ENCODE measurements around the gene C1orf50. TPM values are rescaled to one million over a fixed set of nuclear protein-coding genes. Genes with fewer than 3 reads are reported as not detected.
A peak's percentile ranks its signal among the peaks of the same experiment; 100 is the strongest.

Gene C1orf50
- total RNA-seq, 2 experiments from 2014 or later = 4.7 to 5.2 TPM

DNA sequence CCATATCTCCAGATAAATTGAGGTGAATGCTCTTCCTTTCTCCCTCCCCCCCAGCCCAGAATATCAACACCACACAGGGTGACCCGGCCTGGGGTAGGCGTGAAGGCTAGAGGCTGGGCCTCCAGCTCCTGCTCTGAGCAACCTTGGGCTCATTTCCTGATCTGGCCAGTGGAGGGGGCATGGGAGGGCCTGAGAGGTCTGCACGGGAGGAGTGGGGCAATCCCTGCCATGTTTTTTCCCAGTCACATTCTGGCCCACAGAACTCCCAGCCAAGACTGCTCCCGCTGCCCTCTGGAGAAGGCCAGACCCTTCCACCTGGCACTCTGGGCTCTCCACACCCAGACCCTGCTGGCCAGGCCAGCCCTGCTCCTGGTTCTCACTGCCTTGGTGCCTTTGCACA, 30.9 kb upstream of the C1orf50 start:
- peak; percentile 51 for ATAC-seq
- Mint-ChIP-seq H3K4me1 (ENCODE audit: low read depth) (peaks cover 7% of the 10 kb centered on the region), H3K27ac (no peak overlapping the region), H3K4me3 (no peak overlapping the region), H3K27me3 (no peaks in the 10 kb centered on the region), H3K9me3 (no peaks in the 10 kb centered on the region), H3K36me3 (ENCODE audit: low read depth) (no peaks in the 10 kb centered on the region)
- DNase-seq = peak; percentile 16
- ChIA-PET CTCF (no interaction called here), POLR2A (no interaction called here)
- intact Hi-C loops (cut with micrococcal nuclease) = no loop called here
- TF ChIP-seq, protein P1, sequence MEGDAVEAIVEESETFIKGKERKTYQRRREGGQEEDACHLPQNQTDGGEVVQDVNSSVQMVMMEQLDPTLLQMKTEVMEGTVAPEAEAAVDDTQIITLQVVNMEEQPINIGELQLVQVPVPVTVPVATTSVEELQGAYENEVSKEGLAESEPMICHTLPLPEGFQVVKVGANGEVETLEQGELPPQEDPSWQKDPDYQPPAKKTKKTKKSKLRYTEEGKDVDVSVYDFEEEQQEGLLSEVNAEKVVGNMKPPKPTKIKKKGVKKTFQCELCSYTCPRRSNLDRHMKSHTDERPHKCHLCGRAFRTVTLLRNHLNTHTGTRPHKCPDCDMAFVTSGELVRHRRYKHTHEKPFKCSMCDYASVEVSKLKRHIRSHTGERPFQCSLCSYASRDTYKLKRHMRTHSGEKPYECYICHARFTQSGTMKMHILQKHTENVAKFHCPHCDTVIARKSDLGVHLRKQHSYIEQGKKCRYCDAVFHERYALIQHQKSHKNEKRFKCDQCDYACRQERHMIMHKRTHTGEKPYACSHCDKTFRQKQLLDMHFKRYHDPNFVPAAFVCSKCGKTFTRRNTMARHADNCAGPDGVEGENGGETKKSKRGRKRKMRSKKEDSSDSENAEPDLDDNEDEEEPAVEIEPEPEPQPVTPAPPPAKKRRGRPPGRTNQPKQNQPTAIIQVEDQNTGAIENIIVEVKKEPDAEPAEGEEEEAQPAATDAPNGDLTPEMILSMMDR (IDR thresholded peaks at IDR 0.05) = no peak

DNA sequence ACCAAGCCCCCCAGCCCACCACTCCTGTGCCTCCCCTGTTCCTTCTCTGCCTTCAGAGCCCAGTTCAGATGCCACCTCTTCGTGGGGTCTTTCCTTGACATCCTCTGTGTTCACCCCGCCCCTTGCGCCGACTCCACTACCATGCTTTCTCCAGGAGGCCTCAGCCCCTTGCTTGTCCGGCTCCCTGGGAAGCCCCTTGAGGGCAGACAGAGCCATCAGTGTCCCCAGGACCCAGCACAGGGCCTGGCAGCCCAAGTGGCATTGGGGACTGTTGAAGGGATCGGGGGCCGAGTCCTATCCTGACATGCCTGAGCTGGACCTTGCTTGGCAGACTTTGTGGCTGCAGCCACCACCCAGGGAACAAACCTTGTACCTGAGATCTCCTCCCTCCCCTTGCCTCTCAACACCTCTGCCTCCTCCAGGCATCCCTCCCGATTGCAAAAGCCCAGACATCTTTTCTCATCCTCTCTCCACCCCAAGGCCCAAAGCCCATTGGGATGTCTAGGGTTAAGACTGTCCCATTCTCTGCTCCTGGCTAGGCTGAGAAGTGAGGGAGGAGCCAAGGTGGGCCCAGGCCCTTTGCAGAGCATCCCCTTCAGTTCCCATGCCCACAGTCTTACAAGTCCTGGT, 30.4 kb upstream of the C1orf50 start:
- no peak overlapping the region for H3K4me3 Mint-ChIP-seq
- no peaks in the 10 kb centered on the region for H3K27me3 Mint-ChIP-seq
- peaks cover 7% of the 10 kb centered on the region for H3K4me1 Mint-ChIP-seq (ENCODE audit: low read depth)
- intact Hi-C loops (cut with micrococcal nuclease) = no loop called here
- H3K27ac Mint-ChIP-seq = no peak overlapping the region
- H3K9me3 Mint-ChIP-seq = no peaks in the 10 kb centered on the region
- H3K36me3 Mint-ChIP-seq (ENCODE audit: low read depth) = no peaks in the 10 kb centered on the region
- CTCF ChIA-PET = no interaction called here
- ATAC-seq (no peak), DNase-seq (no peak)
- POLR2A ChIA-PET = no interaction called here
- TF ChIP-seq, protein P1 (IDR thresholded peaks at IDR 0.05) = no peak

DNA sequence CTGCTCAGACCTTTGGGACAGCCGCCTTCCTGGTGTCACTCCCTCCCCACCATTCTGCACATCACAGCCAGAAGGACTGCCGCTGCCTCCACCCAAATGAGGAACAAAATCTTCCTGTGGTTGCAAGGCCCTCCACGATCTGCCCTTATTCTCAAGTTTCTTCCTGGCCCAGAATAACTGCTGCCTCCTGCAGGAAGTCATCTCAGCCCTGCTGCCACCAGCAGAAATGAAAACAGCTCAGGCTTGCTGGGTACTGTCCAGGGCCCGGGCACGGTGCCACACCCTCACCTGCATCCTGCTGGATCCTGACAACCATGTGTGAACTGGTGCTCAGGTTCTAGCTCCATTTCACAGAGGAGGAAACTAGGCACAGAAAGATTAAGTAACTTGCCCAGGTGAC, 29.8 kb upstream of the C1orf50 start:
- Mint-ChIP-seq H3K9me3 (no peaks in the 10 kb centered on the region), H3K27me3 (no peaks in the 10 kb centered on the region), H3K4me1 (ENCODE audit: low read depth) (peaks cover 7% of the 10 kb centered on the region), H3K27ac (no peak overlapping the region), H3K36me3 (ENCODE audit: low read depth) (no peaks in the 10 kb centered on the region), H3K4me3 (no peak overlapping the region)
- ChIA-PET CTCF (no interaction called here), POLR2A (no interaction called here)
- intact Hi-C loops (cut with micrococcal nuclease) = no loop called here
- TF ChIP-seq, protein P1 (IDR thresholded peaks at IDR 0.05) = no peak
- ATAC-seq (no peak), DNase-seq (no peak)

DNA sequence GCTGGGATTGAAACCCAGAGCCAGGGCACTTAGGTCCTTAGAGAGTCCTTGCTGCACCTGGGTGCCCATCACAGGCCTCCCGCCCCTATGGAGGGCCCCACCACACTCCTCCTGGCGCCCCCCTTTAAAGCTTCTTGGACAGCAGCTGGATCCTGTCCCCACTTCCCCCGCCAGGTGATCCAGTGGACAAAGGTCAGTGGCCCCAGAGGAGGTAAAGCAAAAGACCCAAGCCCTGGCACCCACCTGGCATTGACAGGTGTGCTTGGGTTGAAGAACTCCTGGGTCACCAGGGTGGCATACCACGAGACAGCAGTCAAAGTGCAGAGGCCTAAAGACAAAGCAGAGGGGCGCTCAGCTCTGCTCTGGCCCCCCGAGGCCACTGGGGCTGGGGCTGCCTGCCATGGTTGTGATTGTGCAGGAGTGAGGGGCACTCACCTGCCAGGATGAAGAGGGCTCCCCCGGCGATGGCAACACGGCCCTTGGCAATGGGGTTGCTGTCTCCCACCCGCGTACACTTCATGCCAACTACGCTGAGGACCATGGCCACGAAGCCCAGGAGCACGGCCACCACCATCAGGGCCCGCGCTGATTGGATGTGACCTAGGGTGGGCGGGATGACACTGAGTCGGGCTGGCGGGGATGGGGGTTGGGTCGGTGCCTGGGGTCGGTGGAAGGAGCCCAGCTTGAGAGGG, 28.9 kb upstream of the C1orf50 start:
- H3K4me3 Mint-ChIP-seq = no peak overlapping the region
- CTCF ChIA-PET = interaction anchor here (0.6 to 1.1 kb wide), 2 partner anchors 9 to 563 kb away, joined by 3 read pairs; no protein-coding TSS in a partner anchor
- intact Hi-C loops (cut with micrococcal nuclease) = no loop called here
- peaks cover 7% of the 10 kb centered on the region for H3K4me1 Mint-ChIP-seq (ENCODE audit: low read depth)
- H3K36me3 Mint-ChIP-seq (ENCODE audit: low read depth) = no peaks in the 10 kb centered on the region
- no peak overlapping the region for H3K27ac Mint-ChIP-seq
- no peak for ATAC-seq
- POLR2A ChIA-PET = no interaction called here
- TF ChIP-seq, protein P1 (IDR thresholded peaks at IDR 0.05) = no peak
- no peaks in the 10 kb centered on the region for H3K9me3 Mint-ChIP-seq
- DNase-seq = no peak
- no peaks in the 10 kb centered on the region for H3K27me3 Mint-ChIP-seq

DNA sequence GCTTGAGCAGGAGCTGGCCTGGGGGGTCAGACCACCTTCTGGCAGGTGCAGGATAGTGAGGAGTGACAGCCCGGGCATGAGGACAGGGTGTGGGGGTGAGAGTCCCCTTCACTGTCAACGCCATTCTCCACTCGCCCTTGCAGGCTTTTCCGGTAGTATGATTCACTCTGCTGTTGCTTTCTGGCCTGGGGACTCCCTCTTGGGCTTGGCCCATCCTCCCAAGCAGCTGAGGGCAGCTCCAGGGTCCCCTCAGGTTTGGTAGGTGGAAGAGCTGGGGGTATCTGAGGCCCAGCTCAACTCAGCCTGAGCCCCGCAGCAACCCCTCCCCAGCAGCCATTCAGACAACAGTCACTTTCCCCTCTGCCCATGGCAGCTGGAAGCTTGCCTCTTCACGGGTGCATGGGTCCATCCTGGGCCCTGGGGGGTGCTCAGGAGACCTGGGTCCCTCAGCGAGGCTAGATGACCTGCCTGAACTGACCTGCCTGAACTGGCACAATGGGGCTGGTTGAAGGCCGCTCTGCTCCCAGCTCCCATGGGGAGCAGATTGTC, 28.3 kb upstream of the C1orf50 start:
- Mint-ChIP-seq H3K27me3 (no peaks in the 10 kb centered on the region), H3K4me1 (ENCODE audit: low read depth) (peaks cover 7% of the 10 kb centered on the region), H3K4me3 (no peak overlapping the region), H3K9me3 (no peaks in the 10 kb centered on the region), H3K36me3 (ENCODE audit: low read depth) (no peaks in the 10 kb centered on the region), H3K27ac (no peak overlapping the region)
- DNase-seq (no peak), ATAC-seq (no peak)
- ChIA-PET CTCF (interaction anchor here (0.6 to 1.1 kb wide), 2 partner anchors 8 to 564 kb away, joined by 3 read pairs; no protein-coding TSS in a partner anchor), POLR2A (interaction anchor here (1.3 kb wide), 1 partner anchor 20 kb away, joined by 4 read pairs; no protein-coding TSS in a partner anchor)
- TF ChIP-seq, protein P1 (IDR thresholded peaks at IDR 0.05) = no peak
- intact Hi-C loops (cut with micrococcal nuclease) = no loop called here
